ENCODE results near the gene EFNA3. TPM values are rescaled to one million over a fixed set of nuclear protein-coding genes. Genes with fewer than 3 reads are reported as not detected.

The EFNA3 gene
- total and polyA plus RNA-seq, 2 experiments from 2014 or later = 10.3 to 13.6 TPM

DNA sequence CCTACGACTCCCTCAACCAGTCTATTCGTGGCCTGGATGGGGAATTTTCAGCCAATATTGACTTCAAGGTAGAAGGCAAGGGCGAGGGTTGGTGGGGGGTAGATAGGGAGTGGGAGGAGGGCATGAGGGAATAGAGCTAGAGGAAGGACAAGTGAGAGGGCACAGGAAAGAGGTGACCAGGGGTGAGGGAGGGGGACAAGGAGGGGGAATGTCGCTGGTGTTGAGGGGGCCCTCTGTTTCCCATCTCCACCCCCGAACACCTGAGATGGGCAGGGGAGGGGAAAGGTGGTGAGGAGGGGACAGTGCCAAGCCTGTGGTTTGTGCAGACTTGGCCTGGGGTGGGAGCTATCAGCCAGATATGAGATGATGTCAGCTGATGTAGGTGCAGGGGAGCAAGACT, 35.8 kb upstream of the EFNA3 start:
- H3K27me3 Mint-ChIP-seq (ENCODE audit: insufficient read depth, low read depth, poor library complexity) = peaks cover 24% of the 10 kb centered on the region
- TF ChIP-seq EZH2phosphoT487 (IDR thresholded peaks at IDR 0.05; ENCODE audit: unreplicated experiment) (no peak), JUNB (IDR thresholded peaks at IDR 0.05; ENCODE audit: unreplicated experiment) (no peak), REST (IDR thresholded peaks at IDR 0.05; ENCODE audit: unreplicated experiment) (no peak)
- TF ChIP-seq, protein P1, sequence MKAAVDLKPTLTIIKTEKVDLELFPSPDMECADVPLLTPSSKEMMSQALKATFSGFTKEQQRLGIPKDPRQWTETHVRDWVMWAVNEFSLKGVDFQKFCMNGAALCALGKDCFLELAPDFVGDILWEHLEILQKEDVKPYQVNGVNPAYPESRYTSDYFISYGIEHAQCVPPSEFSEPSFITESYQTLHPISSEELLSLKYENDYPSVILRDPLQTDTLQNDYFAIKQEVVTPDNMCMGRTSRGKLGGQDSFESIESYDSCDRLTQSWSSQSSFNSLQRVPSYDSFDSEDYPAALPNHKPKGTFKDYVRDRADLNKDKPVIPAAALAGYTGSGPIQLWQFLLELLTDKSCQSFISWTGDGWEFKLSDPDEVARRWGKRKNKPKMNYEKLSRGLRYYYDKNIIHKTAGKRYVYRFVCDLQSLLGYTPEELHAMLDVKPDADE (IDR thresholded peaks at IDR 0.05) = no peak
- TF ChIP-seq, protein P2, sequence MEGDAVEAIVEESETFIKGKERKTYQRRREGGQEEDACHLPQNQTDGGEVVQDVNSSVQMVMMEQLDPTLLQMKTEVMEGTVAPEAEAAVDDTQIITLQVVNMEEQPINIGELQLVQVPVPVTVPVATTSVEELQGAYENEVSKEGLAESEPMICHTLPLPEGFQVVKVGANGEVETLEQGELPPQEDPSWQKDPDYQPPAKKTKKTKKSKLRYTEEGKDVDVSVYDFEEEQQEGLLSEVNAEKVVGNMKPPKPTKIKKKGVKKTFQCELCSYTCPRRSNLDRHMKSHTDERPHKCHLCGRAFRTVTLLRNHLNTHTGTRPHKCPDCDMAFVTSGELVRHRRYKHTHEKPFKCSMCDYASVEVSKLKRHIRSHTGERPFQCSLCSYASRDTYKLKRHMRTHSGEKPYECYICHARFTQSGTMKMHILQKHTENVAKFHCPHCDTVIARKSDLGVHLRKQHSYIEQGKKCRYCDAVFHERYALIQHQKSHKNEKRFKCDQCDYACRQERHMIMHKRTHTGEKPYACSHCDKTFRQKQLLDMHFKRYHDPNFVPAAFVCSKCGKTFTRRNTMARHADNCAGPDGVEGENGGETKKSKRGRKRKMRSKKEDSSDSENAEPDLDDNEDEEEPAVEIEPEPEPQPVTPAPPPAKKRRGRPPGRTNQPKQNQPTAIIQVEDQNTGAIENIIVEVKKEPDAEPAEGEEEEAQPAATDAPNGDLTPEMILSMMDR (conservative IDR thresholded peaks at IDR 0.05; ENCODE audit: low read depth in 2 of 2) = no peak
- no peak for ATAC-seq
- no peaks in the 10 kb centered on the region for H3K79me2 ChIP-seq (replicated peaks; ENCODE audit: insufficient read depth)
- no peak overlapping the region for H3K27ac ChIP-seq (ENCODE audit: low read depth)
- H3K27me3 ChIP-seq (ENCODE audit: insufficient read depth) = no peaks in the 10 kb centered on the region
- no peak overlapping the region for H3K4me3 Mint-ChIP-seq
- no peak overlapping the region for H3K4me3 ChIP-seq
- no peaks in the 10 kb centered on the region for H3K9me3 Mint-ChIP-seq
- no peaks in the 10 kb centered on the region for H3K36me3 ChIP-seq (ENCODE audit: insufficient read depth)
- H3K27ac Mint-ChIP-seq = no peak overlapping the region
- DNase-seq (ENCODE audit: low spot score) = no peak
- H3K4me1 Mint-ChIP-seq = peaks cover 26% of the 10 kb centered on the region
- H2AFZ ChIP-seq = no peak overlapping the region
- H3F3A ChIP-seq (replicated peaks; ENCODE audit: low read depth) = 0 out of 2 replicates have a peak, but pooled peaks cover 3% of the 10 kb centered on the region
- no peak overlapping the region for H3K4me2 ChIP-seq
- no peaks in the 10 kb centered on the region for H3K4me1 ChIP-seq (ENCODE audit: insufficient read depth)
- H3K36me3 Mint-ChIP-seq (ENCODE audit: low read depth) = no peaks in the 10 kb centered on the region
- H4K20me1 ChIP-seq (replicated peaks; ENCODE audit: insufficient read depth) = no peaks in the 10 kb centered on the region
- no peaks in the 10 kb centered on the region for H3K9me2 ChIP-seq (ENCODE audit: insufficient read depth)

DNA sequence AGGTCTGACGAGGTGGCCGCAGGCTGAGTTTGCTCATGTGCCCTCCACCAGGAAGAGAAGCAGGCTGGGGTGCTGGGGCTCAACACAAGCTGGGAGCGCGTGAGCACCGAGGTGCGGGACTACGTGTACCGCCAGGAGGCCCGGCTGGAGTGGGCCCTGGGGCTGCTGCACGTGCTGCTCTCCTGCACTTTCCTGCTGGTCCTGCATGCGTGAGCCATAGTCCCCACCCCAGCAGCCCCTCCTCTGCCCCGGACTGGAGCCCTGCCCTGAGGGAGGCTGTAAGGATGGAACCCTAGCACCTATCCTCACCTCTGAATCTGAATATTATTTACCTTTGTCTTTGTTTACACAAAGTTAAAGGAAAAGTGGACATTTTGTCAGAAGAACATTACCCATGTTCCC, 35.3 kb upstream of the EFNA3 start:
- H3K4me1 ChIP-seq (ENCODE audit: insufficient read depth) = no peaks in the 10 kb centered on the region
- H3K27ac ChIP-seq (ENCODE audit: low read depth) = no peak overlapping the region
- Mint-ChIP-seq H3K36me3 (ENCODE audit: low read depth) (no peaks in the 10 kb centered on the region), H3K4me3 (no peak overlapping the region; the same call in 2 of the 3 replicates), H3K4me1 (peaks cover 31% of the 10 kb centered on the region), H3K9me3 (no peaks in the 10 kb centered on the region), H3K27me3 (ENCODE audit: insufficient read depth, low read depth, poor library complexity) (peaks cover 24% of the 10 kb centered on the region), H3K27ac (no peak overlapping the region)
- DNase-seq (ENCODE audit: low spot score) (no peak), ATAC-seq (peak; percentile 9; the same call in 2 of the 3 replicates)
- no peaks in the 10 kb centered on the region for H3K9me2 ChIP-seq (ENCODE audit: insufficient read depth)
- no peaks in the 10 kb centered on the region for H3K27me3 ChIP-seq (ENCODE audit: insufficient read depth)
- no peak overlapping the region for H3K4me3 ChIP-seq
- no peak overlapping the region for H3K4me2 ChIP-seq
- H4K20me1 ChIP-seq (replicated peaks; ENCODE audit: insufficient read depth) = no peaks in the 10 kb centered on the region
- no peaks in the 10 kb centered on the region for H3K79me2 ChIP-seq (replicated peaks; ENCODE audit: insufficient read depth)
- H2AFZ ChIP-seq = no peak overlapping the region
- H3K36me3 ChIP-seq (ENCODE audit: insufficient read depth) = no peaks in the 10 kb centered on the region
- H3F3A ChIP-seq (replicated peaks; ENCODE audit: low read depth) = 0 out of 2 replicates have a peak, but pooled peaks cover 3% of the 10 kb centered on the region
- TF ChIP-seq ZNF331 (CRISPR knock-in tag; IDR thresholded peaks at IDR 0.05; ENCODE audit: low read depth) = no peak
- TF ChIP-seq, protein P3, sequence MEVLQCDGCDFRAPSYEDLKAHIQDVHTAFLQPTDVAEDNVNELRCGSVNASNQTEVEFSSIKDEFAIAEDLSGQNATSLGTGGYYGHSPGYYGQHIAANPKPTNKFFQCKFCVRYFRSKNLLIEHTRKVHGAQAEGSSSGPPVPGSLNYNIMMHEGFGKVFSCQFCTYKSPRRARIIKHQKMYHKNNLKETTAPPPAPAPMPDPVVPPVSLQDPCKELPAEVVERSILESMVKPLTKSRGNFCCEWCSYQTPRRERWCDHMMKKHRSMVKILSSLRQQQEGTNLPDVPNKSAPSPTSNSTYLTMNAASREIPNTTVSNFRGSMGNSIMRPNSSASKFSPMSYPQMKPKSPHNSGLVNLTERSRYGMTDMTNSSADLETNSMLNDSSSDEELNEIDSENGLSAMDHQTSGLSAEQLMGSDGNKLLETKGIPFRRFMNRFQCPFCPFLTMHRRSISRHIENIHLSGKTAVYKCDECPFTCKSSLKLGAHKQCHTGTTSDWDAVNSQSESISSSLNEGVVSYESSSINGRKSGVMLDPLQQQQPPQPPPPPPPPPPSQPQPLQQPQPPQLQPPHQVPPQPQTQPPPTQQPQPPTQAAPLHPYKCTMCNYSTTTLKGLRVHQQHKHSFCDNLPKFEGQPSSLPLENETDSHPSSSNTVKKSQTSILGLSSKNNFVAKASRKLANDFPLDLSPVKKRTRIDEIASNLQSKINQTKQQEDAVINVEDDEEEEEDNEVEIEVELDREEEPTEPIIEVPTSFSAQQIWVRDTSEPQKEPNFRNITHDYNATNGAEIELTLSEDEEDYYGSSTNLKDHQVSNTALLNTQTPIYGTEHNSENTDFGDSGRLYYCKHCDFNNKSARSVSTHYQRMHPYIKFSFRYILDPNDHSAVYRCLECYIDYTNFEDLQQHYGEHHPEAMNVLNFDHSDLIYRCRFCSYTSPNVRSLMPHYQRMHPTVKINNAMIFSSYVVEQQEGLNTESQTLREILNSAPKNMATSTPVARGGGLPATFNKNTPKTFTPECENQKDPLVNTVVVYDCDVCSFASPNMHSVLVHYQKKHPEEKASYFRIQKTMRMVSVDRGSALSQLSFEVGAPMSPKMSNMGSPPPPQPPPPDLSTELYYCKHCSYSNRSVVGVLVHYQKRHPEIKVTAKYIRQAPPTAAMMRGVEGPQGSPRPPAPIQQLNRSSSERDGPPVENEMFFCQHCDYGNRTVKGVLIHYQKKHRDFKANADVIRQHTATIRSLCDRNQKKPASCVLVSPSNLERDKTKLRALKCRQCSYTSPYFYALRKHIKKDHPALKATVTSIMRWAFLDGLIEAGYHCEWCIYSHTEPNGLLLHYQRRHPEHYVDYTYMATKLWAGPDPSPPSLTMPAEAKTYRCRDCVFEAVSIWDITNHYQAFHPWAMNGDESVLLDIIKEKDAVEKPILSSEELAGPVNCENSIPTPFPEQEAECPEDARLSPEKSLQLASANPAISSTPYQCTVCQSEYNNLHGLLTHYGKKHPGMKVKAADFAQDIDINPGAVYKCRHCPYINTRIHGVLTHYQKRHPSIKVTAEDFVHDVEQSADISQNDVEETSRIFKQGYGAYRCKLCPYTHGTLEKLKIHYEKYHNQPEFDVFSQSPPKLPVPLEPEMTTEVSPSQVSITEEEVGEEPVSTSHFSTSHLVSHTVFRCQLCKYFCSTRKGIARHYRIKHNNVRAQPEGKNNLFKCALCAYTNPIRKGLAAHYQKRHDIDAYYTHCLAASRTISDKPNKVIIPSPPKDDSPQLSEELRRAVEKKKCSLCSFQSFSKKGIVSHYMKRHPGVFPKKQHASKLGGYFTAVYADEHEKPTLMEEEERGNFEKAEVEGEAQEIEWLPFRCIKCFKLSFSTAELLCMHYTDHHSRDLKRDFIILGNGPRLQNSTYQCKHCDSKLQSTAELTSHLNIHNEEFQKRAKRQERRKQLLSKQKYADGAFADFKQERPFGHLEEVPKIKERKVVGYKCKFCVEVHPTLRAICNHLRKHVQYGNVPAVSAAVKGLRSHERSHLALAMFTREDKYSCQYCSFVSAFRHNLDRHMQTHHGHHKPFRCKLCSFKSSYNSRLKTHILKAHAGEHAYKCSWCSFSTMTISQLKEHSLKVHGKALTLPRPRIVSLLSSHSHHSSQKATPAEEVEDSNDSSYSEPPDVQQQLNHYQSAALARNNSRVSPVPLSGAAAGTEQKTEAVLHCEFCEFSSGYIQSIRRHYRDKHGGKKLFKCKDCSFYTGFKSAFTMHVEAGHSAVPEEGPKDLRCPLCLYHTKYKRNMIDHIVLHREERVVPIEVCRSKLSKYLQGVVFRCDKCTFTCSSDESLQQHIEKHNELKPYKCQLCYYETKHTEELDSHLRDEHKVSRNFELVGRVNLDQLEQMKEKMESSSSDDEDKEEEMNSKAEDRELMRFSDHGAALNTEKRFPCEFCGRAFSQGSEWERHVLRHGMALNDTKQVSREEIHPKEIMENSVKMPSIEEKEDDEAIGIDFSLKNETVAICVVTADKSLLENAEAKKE (CRISPR knock-in tag; IDR thresholded peaks at IDR 0.05) = no peak
- no peak for TF ChIP-seq NANOG (IDR thresholded peaks at IDR 0.05; ENCODE audit: borderline replicate concordance)
- no peak for TF ChIP-seq EZH2 (IDR thresholded peaks at IDR 0.05; ENCODE audit: low read depth, unreplicated experiment)
- TF ChIP-seq POLR2AphosphoS5 (IDR thresholded peaks at IDR 0.05; ENCODE audit: low read depth) = no peak
